ENCODE measurements around the gene MOGAT1. TPM values are rescaled to one million over a fixed set of nuclear protein-coding genes. Genes with fewer than 3 reads are reported as not detected.
A peak's percentile ranks its signal among the peaks of the same experiment; 100 is the strongest.
"Not testable (repeated sequence)": the region's sequence is repeated elsewhere in the genome, so short reads cannot be mapped to it uniquely, and the experiment has no call there.

MOGAT1 gene
- total RNA-seq, 1 experiment from 2014 or later, result 0.24 TPM

DNA sequence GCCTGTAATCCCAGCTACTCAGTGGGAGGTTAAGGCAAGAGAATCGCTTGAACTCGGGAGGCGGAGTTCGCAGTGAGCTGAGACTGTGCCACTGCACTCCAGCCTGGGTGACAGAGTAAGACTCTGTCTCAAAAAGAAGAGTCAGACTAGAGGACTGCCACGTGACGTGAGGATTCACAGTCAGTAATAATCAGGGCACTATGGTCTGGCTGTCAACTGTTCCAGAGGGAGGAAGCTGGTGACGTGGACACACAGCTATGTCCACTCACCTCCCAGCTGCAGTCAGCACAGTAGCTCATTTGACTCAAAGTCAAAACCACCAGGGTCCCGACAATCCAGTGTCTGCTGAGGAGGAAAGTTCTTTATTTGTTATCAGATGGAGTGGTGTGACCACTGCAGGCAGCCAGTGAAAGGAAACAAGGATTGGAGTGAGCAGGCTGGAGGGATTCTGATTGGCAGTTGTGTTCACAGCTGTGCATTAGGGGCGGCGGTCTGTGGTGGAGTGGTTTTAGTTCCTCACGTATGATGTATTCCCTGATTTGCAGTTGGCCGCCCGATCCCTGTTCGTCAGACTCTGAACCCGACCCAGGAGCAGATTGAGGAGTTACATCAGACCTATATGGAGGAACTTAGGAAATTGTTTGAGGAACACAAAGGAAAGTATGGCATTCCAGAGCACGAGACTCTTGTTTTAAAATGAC lies 37.9 kb downstream of the MOGAT1 start:
- peak; percentile 100 for DNase-seq (ENCODE audit: low read depth)

DNA sequence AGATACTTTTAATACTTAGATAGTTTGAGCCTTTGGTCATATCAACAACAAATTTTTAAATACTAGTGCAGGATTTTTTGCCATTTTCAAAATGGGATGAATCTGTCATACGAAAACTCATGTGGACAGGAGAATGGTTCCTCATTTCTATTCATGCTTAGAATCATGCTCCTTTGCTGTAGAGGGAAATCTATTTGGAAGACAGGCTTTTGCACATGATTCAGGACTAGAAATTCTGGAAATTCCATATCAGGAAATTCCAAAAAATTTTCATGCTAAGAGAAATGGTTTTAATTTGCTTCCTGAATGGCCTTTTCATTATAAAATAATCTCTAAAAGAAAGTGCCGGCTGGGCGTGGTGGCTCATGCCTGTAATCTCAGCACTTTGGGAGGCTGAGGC lies 39.3 kb downstream of the MOGAT1 start:
- no peak for DNase-seq (ENCODE audit: low read depth)

DNA sequence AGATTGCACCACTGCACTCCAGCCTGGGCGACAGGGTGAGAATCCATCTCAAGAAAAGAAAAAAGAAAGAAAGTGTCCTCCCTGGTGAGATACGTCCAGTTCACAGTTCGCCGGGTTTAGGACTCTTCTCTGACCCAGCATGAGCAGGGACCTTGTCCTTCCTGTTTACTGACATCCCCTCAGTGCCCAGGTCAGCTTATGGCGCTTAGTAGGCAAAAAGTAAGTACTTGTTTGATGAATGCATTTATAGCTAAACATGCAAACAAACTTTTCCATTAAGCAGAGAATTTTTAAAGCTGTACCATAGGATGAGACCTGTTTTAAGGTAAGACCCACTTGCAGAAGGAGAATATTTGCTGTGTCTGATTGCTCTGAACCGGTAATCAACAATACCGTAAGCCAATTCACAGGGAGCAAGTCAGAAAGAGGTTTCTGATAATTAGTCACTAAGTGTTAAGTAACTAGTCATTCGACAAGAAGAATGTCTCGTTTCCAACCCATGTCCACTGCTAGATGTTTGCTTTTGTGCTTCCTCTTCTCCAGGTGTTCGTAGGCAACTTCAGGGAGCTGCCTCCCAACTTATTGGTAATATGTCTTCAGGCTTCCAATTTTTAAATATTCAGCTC lies 40.0 kb downstream of the MOGAT1 start:
- no peak for DNase-seq (ENCODE audit: low read depth)

DNA sequence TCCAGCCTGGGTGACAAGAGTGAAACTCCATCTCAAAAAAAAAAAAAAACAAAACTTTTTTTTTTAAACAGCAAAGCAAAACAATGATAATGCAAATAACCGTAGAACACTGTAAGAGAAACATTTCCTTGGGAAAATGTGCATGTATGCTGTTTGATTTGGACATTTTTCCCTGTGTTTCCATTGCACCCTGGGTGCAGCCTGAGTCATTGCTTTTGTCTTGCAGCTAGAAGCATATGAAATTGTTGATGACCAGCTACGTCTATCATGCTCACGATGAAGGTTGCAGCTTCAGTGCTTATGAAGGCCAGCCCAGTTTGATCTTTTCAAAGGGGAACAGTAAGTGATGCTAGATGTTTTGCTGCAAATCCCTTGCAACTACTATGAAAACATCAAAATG lies 41.5 kb downstream of the MOGAT1 start:
- DNase-seq (ENCODE audit: low read depth), result no peak

DNA sequence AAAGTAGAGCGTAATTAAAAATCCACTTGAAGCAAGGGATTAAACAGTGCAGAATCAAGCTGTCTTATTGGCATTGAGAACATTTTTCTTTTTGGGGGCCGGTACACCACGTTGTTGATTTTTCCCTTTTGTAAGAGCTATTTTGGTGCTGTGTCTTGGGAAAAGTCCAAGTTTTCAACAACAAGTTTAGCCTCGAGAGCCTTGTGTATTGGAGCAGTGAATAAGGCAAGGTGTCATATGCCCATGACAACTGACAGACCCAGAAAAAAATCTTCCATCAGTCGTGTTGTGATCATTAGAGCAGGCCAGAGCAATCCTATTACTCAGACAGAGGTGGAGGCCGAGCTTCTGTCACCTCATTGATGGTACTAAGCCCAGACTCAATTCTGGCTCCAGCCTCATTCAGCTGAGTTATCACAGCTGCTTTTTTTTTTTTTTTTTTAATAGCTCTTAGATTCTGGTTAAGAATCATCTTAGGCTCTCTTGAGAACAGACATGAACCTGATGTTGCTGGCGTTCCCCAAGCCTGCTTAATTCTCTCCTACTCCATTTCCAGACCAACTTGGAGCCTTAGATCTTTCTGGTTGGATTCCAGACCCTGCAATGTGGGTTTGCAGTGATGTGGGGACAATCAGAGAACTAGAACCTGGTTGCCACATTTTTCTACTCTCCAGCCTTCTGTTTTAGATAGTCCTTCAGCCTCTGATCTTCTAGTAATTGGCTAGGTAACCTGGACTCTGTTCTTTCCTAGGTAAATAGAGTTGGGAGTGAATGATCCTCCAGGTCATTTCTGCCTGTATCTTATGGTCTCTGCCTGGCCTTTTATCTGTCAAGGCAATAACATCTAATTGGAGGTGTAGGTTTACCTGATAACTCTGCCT lies 43.1 kb downstream of the MOGAT1 start:
- DNase-seq (ENCODE audit: low read depth), result no peak

DNA sequence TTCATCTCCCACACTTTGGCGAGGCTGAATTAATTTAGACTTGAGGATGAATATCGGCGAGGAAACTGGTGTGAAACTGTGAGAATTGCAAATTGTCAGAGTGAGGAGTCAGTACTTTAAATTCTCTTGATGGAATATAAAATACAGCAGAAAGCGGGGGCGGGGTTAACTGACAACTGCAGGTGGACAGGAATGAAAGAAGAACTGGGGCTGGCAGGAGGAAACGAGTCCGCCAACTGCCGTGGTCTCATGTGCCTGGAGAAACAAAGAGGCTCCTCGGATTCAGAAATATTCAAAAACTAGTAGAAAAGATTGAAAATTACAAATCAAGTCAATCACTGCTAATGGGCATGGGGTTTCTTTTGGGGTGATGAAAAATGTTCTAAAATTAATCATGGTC lies 44.3 kb downstream of the MOGAT1 start:
- no peak for DNase-seq (ENCODE audit: low read depth)

DNA sequence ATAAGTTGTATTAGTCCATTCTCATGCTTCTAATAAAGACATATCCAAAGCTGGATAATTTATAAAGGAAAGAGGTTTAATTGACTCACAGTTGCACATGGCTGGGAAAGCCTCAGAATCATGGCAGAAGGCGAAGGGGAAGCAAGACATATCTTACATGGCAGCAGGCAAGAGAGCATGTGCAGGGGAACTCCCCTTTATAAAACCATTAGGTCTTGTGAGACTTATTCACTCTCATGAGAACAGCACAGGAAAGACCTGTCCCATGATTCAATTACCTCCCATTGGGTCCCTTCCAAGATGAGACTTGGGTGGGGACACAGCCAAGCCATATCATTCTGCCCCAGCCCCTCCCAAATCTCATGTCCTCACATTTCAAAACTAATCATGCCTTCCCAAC lies 48.3 kb downstream of the MOGAT1 start:
- not testable (repeated sequence) for DNase-seq (ENCODE audit: low read depth)

DNA sequence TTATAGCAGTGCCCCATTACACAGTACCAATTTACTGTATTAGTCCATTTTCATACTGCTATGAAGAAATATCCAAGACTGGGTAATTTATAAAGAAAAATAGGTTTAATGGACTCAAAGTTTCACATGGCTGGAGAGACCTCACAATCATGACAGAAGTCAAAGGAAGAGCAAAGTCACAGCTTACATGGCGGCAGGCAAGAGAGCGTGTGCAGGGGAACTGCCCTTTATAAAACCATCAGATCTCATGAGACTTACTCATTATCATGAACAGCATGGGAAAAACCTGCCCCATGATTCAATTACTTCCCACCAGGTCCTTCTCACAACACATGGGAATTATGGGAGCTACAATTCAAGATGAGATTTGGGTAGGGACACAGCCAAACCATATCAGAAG lies 50.1 kb downstream of the MOGAT1 start:
- not testable (repeated sequence) for DNase-seq (ENCODE audit: low read depth)

DNA sequence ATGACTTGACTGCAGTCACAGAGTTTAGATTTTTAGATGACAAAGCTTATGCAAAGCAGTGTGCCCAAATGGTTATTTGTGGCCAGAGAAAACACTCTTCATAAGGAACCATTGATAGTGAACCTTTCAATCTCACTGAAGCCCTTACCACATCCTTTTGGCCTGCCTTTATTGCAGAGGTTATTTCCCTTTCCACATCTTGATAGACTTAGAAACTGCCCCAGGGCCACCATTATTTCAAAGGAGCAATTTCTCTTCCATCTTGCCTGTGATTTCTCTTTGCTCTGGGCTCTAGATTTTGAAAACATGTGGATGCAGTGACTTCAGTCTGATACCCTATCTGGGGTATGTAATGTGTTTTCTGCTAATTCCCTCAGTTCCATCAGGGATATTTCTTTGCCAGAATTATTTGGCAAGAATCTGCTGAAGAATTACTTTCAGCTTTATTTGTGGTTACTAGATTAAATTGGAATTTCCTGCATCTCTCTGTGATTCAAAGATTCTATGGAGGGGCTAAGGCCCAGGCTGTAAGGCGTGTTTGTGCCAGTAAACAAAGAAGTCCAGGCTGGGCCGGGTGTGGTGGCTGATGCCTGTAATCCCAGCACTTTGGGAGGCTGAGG lies 51.0 kb downstream of the MOGAT1 start:
- DNase-seq (ENCODE audit: low read depth), result peak; percentile 97

DNA sequence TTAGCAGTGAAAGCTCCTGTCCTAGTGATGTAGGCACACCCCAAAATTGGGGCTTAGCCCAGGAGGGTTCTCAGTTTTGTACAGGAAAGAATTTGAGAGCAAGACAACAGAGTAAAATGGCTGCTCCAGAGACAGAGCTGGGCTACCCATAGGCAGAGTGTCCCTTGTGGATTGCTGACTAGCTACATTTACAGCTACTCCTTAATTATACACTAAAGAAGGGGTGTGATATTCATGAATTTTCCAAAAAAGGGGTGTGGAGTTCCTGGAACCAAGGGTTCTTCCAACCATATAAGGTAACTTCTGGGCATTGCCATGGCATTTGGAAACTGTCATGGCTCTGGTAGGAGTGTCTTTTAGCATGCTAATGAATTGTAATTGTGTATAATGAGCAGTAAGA lies 52.8 kb downstream of the MOGAT1 start:
- DNase-seq (ENCODE audit: low read depth), result no peak

DNA sequence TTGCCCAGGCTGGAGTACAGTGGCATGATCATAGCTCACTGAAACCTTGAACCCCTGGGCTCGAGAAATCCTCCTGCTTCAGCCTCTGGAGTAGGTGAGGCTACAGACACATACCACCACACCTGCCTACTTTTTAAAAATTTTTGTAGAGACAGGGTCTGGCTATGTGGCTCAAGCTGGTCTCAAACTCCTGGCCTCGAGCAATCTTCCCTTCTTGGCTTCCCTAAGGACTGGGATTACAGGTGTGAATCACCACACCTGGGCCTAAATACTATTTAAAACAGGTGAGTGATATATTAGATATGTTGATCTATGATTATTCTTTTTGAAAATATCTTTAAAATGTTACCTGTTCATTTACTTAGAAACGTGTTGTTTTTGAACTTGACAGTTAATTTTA lies 57.2 kb downstream of the MOGAT1 start:
- DNase-seq (ENCODE audit: low read depth), result no peak

DNA sequence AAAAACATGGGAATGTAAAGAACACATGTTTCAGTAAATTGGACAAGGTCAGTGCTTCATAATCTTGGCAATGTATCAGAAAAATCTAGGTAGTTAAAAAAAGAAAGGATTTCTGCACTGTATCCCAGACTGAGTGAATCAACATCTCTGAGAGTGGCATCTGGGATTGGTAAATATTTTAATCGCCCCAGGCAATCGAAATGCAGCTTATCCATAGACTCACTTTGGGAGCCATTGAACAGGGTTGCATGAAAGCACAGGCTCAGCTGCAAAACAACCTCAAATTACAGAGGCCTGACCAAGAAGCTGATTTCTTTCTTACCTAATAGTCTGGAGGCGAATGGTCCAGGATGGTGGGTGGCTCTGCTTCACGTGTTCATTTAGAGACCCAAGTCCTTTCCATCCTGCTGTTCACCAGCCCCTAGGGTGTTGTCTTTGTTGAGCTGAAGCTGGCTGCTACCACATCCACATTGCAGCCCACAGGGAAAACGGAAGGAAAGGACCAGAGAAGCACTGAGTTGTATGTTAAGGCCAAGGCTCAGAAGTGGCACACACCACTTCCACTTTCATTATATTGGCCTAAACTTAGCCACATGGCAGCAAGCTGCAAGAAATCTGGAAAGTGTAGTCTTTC lies 59.0 kb downstream of the MOGAT1 start:
- peak; percentile 91 for DNase-seq (ENCODE audit: low read depth)

DNA sequence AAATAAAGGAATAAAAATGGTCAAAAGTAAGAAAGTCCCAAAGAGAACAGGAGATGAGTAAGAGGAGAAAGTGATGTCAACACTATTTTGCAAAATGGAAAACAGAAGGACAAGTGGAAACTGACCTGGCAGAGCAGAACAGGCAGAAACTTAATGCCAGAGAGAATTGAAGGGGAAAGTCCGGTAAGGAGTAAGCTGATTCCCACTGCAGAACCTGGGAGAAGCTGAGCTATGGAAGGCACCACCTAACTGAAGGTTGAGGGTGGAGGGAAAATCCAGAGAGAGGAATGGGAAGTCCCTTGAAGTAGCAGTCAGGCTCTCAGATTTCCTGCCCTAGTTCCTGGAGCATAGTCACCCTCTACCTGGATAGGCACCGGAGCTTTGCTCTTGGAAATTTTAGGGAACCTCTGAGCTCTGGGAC lies 59.8 kb downstream of the MOGAT1 start:
- DNase-seq (ENCODE audit: low read depth), result no peak

DNA sequence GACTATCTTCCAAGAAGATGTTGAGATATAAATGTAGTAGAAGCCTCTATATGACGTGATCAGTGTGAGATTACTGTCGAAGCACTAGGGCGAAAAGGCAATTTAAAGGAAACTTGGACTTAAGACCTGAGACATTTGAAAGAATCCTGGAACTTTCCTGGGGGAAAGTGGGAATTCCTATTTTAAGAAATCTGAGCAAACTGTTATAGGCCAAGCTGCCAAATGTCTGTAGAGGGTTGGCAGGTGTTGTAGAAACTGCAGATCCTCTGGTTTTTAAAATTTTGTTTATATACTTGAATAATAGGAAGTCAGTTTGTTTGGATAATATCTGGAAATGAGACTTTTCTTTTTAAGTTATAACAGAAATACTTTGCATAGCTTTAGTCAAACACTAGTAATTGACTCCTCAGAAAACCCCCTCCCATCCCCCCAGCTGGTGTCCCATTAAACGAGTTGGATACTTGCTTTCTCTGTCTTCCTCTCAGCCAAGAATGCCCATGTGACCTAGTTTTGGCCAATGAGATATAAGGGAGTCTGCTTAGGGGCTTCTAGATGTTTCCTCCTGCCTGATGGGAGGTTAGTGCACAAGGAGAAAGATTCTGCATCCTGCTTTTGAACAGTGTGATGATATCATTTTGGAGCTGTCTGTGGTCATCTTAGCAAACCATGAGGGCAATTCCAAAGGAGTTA lies 61.2 kb downstream of the MOGAT1 start:
- DNase-seq (ENCODE audit: low read depth), result no peak

DNA sequence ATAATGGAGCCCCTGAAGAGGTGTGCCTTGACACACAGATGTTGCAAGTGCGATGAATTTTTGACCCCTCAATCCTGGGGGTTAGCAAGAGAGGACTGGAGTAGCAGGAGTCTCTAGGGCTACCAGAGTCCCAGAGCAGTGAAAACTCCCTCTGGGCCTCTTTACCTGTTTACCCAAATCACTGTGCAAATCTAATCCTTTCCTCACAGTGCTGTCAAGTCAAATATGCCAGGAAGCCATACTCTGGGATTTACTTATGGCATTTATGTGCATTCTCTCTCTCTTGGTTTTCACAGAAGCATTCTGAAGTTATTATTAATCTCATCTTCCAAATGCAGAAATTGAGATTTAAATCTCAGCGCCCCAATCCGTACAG lies 62.0 kb downstream of the MOGAT1 start:
- DNase-seq (ENCODE audit: low read depth), result no peak

DNA sequence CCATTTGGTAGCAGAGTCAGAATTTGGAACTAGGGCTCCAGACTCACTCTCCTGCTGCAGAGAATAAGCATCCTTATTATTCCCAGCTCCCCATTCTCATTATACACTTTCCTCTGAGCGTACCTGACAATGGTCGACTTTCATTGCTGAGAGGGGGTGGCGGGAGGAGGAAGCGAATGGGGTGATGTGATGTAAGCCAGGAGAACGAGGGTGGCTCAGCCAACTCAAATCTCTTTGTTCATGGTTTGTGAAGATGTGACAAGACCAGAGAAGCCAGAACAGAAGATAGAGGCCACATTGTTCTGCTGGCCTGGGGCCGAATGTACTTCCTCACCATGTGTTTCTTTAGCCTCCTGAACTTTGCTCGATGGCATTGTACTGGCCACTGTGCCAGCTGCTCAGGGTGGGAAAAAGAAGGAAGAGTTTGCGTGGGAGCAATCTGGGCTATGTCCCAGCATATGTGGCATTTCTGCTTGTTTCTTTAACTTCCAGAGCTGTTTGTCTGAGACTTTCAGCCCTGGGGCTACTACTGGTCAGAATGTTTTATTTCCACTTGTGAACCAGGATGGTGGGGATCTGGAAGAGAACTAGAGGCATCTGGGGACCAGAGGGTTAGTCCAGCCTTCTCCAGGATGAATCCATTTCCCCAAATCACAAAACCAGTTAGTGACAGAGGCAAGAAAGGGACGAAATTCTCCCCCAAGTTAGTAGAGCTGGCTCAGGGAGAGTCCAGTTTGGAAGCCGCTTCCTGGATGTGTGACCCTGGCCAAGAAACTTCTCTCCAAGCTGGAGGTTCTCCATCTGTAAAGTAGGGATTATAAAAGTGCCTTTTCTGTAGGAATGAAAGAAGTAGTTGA lies 62.6 kb downstream of the MOGAT1 start:
- peak; percentile 99 for DNase-seq (ENCODE audit: low read depth)

DNA sequence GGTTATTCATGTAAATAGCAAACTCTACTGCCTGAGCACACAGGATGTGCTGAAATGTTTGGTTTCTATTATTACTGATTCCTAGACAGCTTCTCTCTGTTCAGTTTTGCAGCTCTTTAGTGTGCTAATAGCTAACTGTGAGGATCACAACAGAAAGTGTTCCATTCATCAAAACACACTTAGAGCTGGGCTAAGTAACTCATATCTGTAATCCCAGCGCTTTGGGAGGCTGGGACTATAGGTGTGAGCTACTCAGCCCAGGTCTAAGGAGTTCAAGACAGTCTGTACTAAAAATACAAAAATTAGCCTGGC lies 63.2 kb downstream of the MOGAT1 start:
- DNase-seq (ENCODE audit: low read depth), result no peak

DNA sequence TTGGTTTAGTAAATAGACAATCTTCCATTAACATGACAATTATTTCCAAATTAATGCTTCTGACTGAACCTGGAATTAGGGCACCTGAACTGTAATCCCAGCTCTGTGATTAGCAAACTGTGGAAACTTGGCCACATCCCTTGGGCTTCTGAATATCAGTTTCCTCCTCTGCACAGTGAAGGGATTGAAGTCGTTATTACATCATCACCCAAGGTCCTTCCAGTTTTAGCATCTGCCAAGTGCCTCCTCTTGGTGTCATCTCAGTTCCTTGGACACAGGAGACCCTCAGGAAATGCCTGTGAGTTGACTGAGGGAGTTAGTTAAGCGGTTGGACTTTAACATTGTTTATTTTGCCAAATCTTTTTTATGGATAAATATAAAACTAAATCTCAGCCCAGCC lies 64.8 kb downstream of the MOGAT1 start:
- no peak for DNase-seq (ENCODE audit: low read depth)

DNA sequence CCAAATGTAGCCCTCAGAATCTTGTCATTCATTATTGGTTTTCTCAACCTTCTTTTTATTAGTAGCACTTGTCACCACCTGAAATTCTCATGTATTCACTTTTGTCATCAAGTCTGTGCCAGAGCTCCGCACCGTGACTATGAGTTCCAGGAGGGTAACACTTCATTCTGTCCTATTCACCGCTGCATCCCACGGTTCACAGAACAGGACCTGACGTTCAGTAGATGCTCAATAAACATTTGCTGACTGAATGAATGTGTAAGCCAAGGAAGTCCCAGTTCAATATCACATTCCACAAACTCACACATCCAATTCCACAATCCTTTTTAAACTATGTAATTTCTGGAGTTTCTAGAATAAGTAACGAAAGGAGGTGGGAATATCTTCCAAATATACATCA lies 65.5 kb downstream of the MOGAT1 start:
- no peak for DNase-seq (ENCODE audit: low read depth)

DNA sequence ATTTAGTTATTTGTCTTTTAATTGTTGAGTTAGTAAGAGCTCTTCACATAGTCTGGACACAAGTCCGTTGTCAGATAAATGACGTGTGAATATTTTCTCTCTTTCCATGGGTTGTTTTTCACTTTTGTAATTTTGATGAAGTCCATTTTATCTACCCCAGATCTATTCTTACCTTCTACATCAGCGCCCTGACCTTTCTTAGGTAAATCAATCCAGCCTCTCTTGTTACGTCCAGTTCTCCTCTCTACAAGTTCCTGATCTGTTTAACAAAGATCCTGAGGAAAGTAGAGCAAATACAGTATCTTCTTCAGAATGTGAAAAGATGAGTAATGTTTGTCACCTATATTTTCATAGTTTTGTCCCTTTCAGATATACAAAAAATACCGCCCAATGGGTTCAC lies 66.9 kb downstream of the MOGAT1 start:
- DNase-seq (ENCODE audit: low read depth), result no peak

DNA sequence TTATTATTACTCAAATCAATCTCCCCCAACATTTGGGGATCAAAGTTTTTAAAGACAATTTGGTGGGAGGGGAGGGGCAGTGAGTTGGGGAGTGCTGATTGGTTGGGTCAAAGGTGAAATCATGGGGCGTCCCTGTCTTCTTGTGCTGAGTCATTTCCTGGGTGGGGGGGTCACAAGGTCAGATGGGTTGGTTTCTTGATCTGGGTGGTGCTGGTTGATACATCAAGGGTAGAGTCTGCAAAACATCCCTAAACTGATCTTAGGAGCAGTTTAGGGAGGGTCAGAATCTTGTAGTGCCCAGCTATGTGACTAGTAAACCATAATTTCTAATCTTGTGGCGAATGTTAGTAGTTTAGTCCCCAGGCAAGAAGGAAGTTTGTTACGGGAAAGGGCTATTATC lies 67.4 kb downstream of the MOGAT1 start:
- DNase-seq (ENCODE audit: low read depth), result no peak
